Measurements from ENCODE around the gene AOPEP. TPM values are rescaled to one million over a fixed set of nuclear protein-coding genes. Genes with fewer than 3 reads are reported as not detected.

Gene AOPEP
- total RNA-seq, 1 experiment from 2014 or later, result 15.0 TPM

DNA sequence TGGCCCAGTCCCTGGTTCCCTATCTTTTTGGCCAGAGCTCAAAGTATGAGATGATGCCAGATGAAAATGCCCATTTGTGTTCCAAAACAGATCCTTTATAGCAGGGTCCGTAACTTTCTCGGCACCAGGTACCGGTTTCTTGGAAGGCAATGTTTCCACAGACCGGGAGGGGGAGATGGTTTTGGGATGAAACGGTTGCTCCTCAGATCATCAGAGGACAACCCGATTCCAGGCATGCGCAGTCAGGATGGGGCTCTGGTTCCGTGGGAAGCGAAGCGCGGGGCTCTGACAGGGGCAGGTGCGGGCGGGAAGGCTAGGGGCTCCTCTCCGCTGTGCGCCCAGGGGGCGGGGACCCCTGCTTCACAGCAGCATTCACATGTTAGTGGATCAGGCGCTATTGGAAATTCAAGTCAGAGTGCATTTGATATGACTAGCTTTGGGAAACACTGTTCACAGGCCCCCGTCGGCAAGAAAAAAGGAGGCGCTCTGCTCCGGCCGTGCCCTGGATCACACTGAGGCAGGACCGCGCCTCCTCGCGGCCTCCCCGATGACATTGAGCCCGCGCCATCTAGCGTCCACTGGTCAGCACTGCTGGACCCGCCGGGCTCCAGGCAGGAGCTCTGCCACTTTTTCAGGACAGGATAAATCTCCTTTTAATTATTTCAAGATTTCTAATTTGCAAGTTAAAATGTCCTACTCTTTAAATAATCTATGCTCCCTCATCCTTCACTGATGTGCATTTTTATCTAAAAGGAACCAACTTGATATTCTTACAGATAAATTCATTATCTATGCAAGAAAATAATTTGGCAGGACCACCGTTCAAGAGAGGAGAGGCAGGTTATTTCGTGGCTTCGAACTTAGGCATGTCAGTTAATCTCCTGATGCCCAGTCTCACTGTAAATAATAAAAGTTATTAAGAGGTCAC, 401.0 kb downstream of the AOPEP start:
- no peak overlapping the region for H2AFZ ChIP-seq (ENCODE audit: low read length)
- no peak overlapping the region for H2BK12ac ChIP-seq (ENCODE audit: insufficient read length, low read depth, low read length)
- H3K23ac ChIP-seq (ENCODE audit: insufficient read length, low read depth, low read length), result no peak overlapping the region
- no peaks in the 10 kb centered on the region for H3K9me3 ChIP-seq (ENCODE audit: control insufficient read depth, low read depth, low read length)
- Mint-ChIP-seq H3K27me3 (ENCODE audit: low read depth) (peaks cover 6% of the 10 kb centered on the region; the same call in 1 of the 2 replicates), H3K4me3 (peak overlapping the region; percentile 57 to 65; a peak in 4 of 5 replicates), H3K4me1 (peaks cover 38 to 47% of the 10 kb centered on the region in 2 experiments), H3K36me3 (ENCODE audit: insufficient read depth in 1 of 3, low read depth in 3 of 3) (no peaks in the 10 kb centered on the region), H3K9me3 (no peaks in the 10 kb centered on the region), H3K27ac (no peak overlapping the region)
- peak overlapping the region; percentile 23 for H3K4me2 ChIP-seq (ENCODE audit: insufficient read depth, insufficient read length, low read length)
- H2BK5ac ChIP-seq (ENCODE audit: insufficient read length, low read length), result no peak overlapping the region
- no peak overlapping the region for H3K14ac ChIP-seq (ENCODE audit: insufficient read depth, low read length)
- H3K4me1 ChIP-seq (ENCODE audit: insufficient read depth, low read length), result peaks cover 10% of the 10 kb centered on the region; the same call in 1 of the 2 replicates
- H3K79me1 ChIP-seq (ENCODE audit: insufficient read depth, low read depth, low read length, poor library complexity, severe bottlenecking), result no peaks in the 10 kb centered on the region
- no peak overlapping the region for H3K56ac ChIP-seq (ENCODE audit: insufficient read length, low read depth, low read length)
- DNase-seq, result peak; percentile 90
- no peak overlapping the region for H2AK5ac ChIP-seq (ENCODE audit: insufficient read length, low read length)
- peak; percentile 95 for TF ChIP-seq CTCF (conservative IDR thresholded peaks at IDR 0.05)
- H3K18ac ChIP-seq (ENCODE audit: insufficient read length, low read depth, low read length), result no peak overlapping the region
- no CpG with 5 or more reads among the region's 35 CpGs for WGBS (ENCODE audit: extremely low coverage, insufficient read length, low lambda C conversion rate)
- no peak overlapping the region for H3T11ph ChIP-seq (ENCODE audit: low read length)
- no peak overlapping the region for H2BK20ac ChIP-seq (ENCODE audit: low read depth, low read length, poor library complexity, severe bottlenecking)
- no peak overlapping the region for H2BK120ac ChIP-seq (ENCODE audit: low read depth, low read length, poor library complexity, severe bottlenecking)
- no peak overlapping the region for H4K91ac ChIP-seq (ENCODE audit: insufficient read length, low read depth, low read length)
- H4K8ac ChIP-seq (replicated peaks; ENCODE audit: insufficient read length, low read depth, low read length), result no peak overlapping the region
- H4K5ac ChIP-seq (ENCODE audit: insufficient read length, low read depth, low read length), result no peak overlapping the region
- no peaks in the 10 kb centered on the region for H3K79me2 ChIP-seq (ENCODE audit: insufficient read depth, low read length)
- no peaks in the 10 kb centered on the region for H3K27me3 ChIP-seq (ENCODE audit: insufficient read depth, low read length)
- H3K23me2 ChIP-seq (ENCODE audit: insufficient read length, low read depth, low read length, poor library complexity, severe bottlenecking), result peaks cover 4% of the 10 kb centered on the region
- no peak overlapping the region; the same call in 1 of the 2 replicates for H2BK15ac ChIP-seq (ENCODE audit: low read depth, low read length)
- H4K20me1 ChIP-seq (ENCODE audit: control insufficient read depth, insufficient read depth, insufficient read length), result no peaks in the 10 kb centered on the region
- H3K27ac ChIP-seq (ENCODE audit: insufficient read length, low read depth, low read length), result no peak overlapping the region
- no peak overlapping the region for H3K9ac ChIP-seq (ENCODE audit: extremely low read depth, insufficient read length, low read length)
- no peak overlapping the region for H3K4ac ChIP-seq (ENCODE audit: low read depth, low read length)
